Heart left ventricle (tissue), 16 donors: Measurements from ENCODE around the gene P2RX6. TPM values are rescaled to one million over a fixed set of nuclear protein-coding genes. Genes with fewer than 3 reads are reported as not detected.

Experiments used
- ATAC-seq, 4 donors: fragments of 200-7000 bp; cut with Tn5 transposase; one replicate each; pipeline ENCODE4 v1.9.1; 2020 to 2022; ENCODE audit warnings: moderate library complexity in 4 of 4, mild to moderate bottlenecking in 3 of 4, moderate number of reproducible peaks in 1 of 4
- DNase-seq, 5 donors: peaks; one replicate each; pipeline ENCODE4 v3.0.0-alpha.2; 2020
- H3K27ac ChIP-seq, 12 donors: fragments of 200-600 bp; sonication (generic) in 4 of 12; one replicate each; pipeline versions ENCODE4 v1.5.0 to v1.8.0; 2016 to 2022; ENCODE audit warnings: mild to moderate bottlenecking in 2 of 12
- H3K27me3 ChIP-seq, 9 donors: fragments of 200-600 bp; sonication (generic) in 2 of 9; one replicate each; pipeline versions ENCODE4 v1.5.1 to v1.8.0; 2016 to 2022; ENCODE audit warnings: mild to moderate bottlenecking in 3 of 9
- H3K36me3 ChIP-seq, 9 donors: fragments of 200-600 bp; sonication (generic) in 2 of 9; one replicate each; pipeline versions ENCODE4 v1.5.0 to v1.8.0; 2018 to 2022; ENCODE audit warnings: mild to moderate bottlenecking in 2 of 9
- H3K4me1 ChIP-seq, 12 donors: fragments of 200-600 bp; sonication (generic) in 4 of 12; one replicate each; pipeline versions ENCODE4 v1.5.0 to v1.8.0; 2016 to 2022; ENCODE audit warnings: mild to moderate bottlenecking in 3 of 12
- H3K4me3 ChIP-seq, 12 donors: fragments of 200-600 bp; sonication (generic) in 4 of 12; one replicate each; pipeline versions ENCODE4 v1.5.0 to v1.8.0; 2017 to 2022; ENCODE audit warnings: mild to moderate bottlenecking in 9 of 12, moderate library complexity in 4 of 12
- H3K9me3 ChIP-seq, 12 donors: fragments of 200-600 bp; sonication (generic) in 4 of 12; one replicate each; pipeline versions ENCODE4 v1.5.0 to v1.8.0; 2016 to 2022; ENCODE audit warnings: mild to moderate bottlenecking in 1 of 12
- POLR2A ChIP-seq, 2 donors: fragments of 450-650 bp; IDR thresholded peaks; one replicate each; pipeline ENCODE4 v1.6.1; 2017; ENCODE audit warnings: antibody characterized with exemption in 2 of 2, mild to moderate bottlenecking in 2 of 2, moderate library complexity in 2 of 2
- WGBS, 4 donors: extraction: QIAGEN DNeasy Blood & Tissue Kit in 2 of 4; methylation state at CpG; one replicate each; pipeline versions ENCODE4 v1.1.5 to v1.1.7; 2013 to 2018; 5-methylcytosine and 5-hydroxymethylcytosine counted together
- intact Hi-C, 10 donors: fragments of 100-400 bp; cut with DNase I; formaldehyde crosslinking; loops; one replicate each; pipeline versions ENCODE4 v1.11.1 to v1.14.2; 2022
- polyA plus RNA-seq, 2 donors: library from polyadenylated mRNA; stranded (reverse); fragments of 200-250 nt; gene quantifications; one replicate each; pipeline ENCODE4 v1.2.3, GENCODE V29; 2013
- total RNA-seq, 9 donors: library from RNA; depleted of rRNA in 2 of 9; stranded (reverse); fragments of >200 nt in 2 of 9; fragmentation: NEBNext Ultra II Directional in 3 of 9; extraction: Animal tissue kit (Norgen Biotek cat#: 25700) in 3 of 9; gene quantifications; one replicate each; pipeline versions ENCODE4 v1.1.0 to v1.2.4, GENCODE V29; 2016 to 2023
- TF ChIP-seq, protein P1 (sequence below), 12 donors: fragments of 200-600 bp; sonication (generic) in 4 of 12; IDR thresholded peaks; one replicate each; pipeline versions ENCODE4 v1.5.0 to v1.8.0; 2018 to 2022; ENCODE audit warnings: antibody characterized with exemption in 12 of 12, mild to moderate bottlenecking in 5 of 12
- donor health status: ischemic (EF 13 %, LVEDD 7.1; RV severe dilation, severe dysfunction).
- donor health status: healthy with polysubstance abuse.
- donor health status: DM: no; HTN: yes; CAD: no.
- donor health status: DM: no; HTN: no; CAD: no.
- donor health status: ischemic (EF 25% LVEDD 6.9; RV normal size, moderate dysfunction).
- donor health status: ischemic (EF 25% LVEDD 5.7; RV mildly dilated, moderate dysfunction).
- donor health status: healthy.
- donor health status: DM: yes; HTN: yes; CAD: no.
- donor health status: ischemic (EF 35%, LVEDD 5.7; RV mildly dilated, moderate dysfunction).
- donor health status: nonischemic (EF 11% LVEDD 7.7; RV severe dilation, severe dysfunction).
- donor health status: DM: yes; HTN: yes; CAD: no.
- donor health status: PGD.
- donor health status: ischemic (EF 29% LVEDD 5.4; RV normal size, mild dysfunction).
- donor health status: nonischemic (EF 23%, LVEDD 6.1; RV moderate dilation, normal function).

Gene P2RX6
- total and polyA plus RNA-seq, 11 donors, result 0.06 to 4.8 (median 1.5) TPM

DNA sequence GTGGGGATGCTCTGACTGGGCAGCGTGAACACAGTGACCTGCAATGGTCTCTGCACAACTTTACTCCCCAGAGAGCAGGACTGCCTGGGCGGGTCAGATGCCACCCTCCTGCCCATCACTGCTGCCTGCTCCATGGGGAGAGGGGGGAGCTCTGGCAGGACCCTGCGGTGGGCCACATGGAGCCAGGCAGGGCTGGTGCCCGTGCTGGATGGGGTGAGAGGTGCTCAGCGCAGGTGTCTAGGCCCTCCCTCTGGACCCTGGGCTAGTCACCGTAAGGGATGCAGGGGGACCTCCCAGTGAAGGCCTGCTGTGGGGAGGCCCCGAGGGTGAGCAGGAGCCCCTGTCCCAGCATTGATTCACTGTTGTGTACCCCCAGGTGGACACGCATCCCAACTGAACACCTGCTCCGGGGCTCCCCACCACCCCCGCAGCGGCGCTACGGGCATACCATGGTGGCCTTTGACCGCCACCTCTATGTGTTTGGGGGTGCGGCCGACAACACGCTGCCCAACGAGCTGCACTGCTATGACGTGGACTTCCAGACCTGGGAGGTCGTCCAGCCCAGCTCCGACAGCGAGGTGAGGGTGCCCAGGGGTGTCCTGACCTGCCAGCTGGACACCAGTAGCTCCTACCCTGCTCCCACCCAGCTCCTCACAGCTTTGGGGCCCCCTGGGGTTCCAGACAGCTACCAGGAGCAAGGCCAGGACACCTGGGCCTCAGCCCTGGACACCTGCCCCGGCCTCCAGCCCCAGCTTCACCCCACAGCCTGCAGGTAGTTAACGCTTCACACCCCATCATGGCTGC lies 23.5 kb upstream of the P2RX6 start:
- TF ChIP-seq POLR2A (IDR thresholded peaks at IDR 0.05), result no peak
- TF ChIP-seq, protein P1, sequence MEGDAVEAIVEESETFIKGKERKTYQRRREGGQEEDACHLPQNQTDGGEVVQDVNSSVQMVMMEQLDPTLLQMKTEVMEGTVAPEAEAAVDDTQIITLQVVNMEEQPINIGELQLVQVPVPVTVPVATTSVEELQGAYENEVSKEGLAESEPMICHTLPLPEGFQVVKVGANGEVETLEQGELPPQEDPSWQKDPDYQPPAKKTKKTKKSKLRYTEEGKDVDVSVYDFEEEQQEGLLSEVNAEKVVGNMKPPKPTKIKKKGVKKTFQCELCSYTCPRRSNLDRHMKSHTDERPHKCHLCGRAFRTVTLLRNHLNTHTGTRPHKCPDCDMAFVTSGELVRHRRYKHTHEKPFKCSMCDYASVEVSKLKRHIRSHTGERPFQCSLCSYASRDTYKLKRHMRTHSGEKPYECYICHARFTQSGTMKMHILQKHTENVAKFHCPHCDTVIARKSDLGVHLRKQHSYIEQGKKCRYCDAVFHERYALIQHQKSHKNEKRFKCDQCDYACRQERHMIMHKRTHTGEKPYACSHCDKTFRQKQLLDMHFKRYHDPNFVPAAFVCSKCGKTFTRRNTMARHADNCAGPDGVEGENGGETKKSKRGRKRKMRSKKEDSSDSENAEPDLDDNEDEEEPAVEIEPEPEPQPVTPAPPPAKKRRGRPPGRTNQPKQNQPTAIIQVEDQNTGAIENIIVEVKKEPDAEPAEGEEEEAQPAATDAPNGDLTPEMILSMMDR (IDR thresholded peaks at IDR 0.05), result no peak
- no peak overlapping the region for H3K27ac ChIP-seq
- intact Hi-C loops, result loop anchor here in 1 of 10 donors (10.0 kb wide), 1 partner anchor 77 kb away; the partner anchor contains the start of gene CRKL
- DNase-seq (peak in 1 of 5 donors; percentile 4), ATAC-seq (peak in 1 of 4 donors; percentile 8)
- no peaks in the 10 kb centered on the region for H3K9me3 ChIP-seq
- peaks cover 0 to 88% (median 67%) of the 10 kb centered on the region in 9 donors for H3K36me3 ChIP-seq
- no peaks in the 10 kb centered on the region for H3K27me3 ChIP-seq
- H3K4me1 ChIP-seq, result no peaks in the 10 kb centered on the region
- H3K4me3 ChIP-seq, result no peak overlapping the region
- WGBS, 4 donors, result 83 to 95% (median 93%) methylated on average over 4 to 24 of the region's 24 CpGs

DNA sequence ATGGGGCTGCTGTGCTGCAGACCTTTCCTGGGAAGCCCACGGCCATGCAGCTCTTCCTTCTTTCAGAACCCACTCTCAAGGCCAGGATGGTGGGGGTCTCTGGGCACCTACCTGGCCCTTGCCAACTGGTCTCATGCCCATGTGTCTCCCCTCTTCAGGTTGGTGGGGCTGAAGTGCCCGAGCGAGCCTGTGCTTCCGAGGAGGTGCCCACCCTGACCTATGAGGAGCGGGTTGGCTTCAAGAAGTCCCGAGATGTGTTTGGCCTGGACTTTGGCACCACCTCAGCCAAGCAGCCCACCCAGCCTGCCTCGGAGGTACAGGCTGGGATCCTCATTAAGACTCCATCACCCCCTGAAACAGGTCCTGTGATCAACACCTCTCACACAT lies 22.9 kb upstream of the P2RX6 start:
- Histone ChIP-seq H3K36me3 (peaks cover 0 to 88% (median 67%) of the 10 kb centered on the region in 9 donors), H3K4me3 (no peak overlapping the region), H3K27me3 (no peaks in the 10 kb centered on the region), H3K4me1 (no peaks in the 10 kb centered on the region), H3K27ac (no peak overlapping the region), H3K9me3 (no peaks in the 10 kb centered on the region)
- intact Hi-C loops, result loop anchor here in 1 of 10 donors (10.0 kb wide), 1 partner anchor 77 kb away; the partner anchor contains the start of gene CRKL
- TF ChIP-seq POLR2A (IDR thresholded peaks at IDR 0.05), result no peak
- TF ChIP-seq, protein P1 (IDR thresholded peaks at IDR 0.05), result no peak
- WGBS, 4 donors, result 88 to 98% (median 91%) methylated on average over 4 to 7 of the region's 7 CpGs
- no peak for ATAC-seq
- DNase-seq, result peak in 1 of 5 donors; percentile 6

GRCh38 chr22:20992456-20993303 lies 22.3 kb upstream of the P2RX6 start:
- DNase-seq, result peak in 1 of 5 donors; percentile 5
- no peaks in the 10 kb centered on the region for H3K27me3 ChIP-seq
- peaks cover 0 to 88% (median 66%) of the 10 kb centered on the region in 9 donors for H3K36me3 ChIP-seq
- 89 to 90% (median 90%) methylated on average over 16 to 21 of the region's 21 CpGs for WGBS, 4 donors
- TF ChIP-seq, protein P1 (IDR thresholded peaks at IDR 0.05), result no peak
- no peak for TF ChIP-seq POLR2A (IDR thresholded peaks at IDR 0.05)
- no peak overlapping the region for H3K27ac ChIP-seq
- ATAC-seq, result no peak
- no peak overlapping the region for H3K4me3 ChIP-seq
- intact Hi-C loops, result loop anchor here in 1 of 10 donors (10.0 kb wide), 1 partner anchor 78 kb away; the partner anchor contains the start of gene CRKL
- no peaks in the 10 kb centered on the region for H3K4me1 ChIP-seq
- H3K9me3 ChIP-seq, result no peaks in the 10 kb centered on the region
